MCF 10A (cell line): ENCODE results near the gene TDRD1. TPM values are rescaled to one million over a fixed set of nuclear protein-coding genes. Genes with fewer than 3 reads are reported as not detected.

Experiments
- BruUV-seq: library from RNA; stranded (reverse); fragments of 400-500 nt; replicated peaks from 2 replicates; lab custom pipeline; 2021; lab: Mats Ljungman, UMichigan
- CTCF ChIA-PET: fragments of 300-600 bp; sonication (Branson Sonifier 250); formaldehyde crosslinking; extraction: SDS; loops from one replicate; lab custom pipeline; 2021; ENCODE audit warnings: antibody characterized with exemption, inconsistent platforms; lab: Yijun Ruan, JAX
- POLR2A ChIA-PET: fragments of 300-600, 350-650 bp; sonication (Branson Sonifier 250); formaldehyde crosslinking; extraction: SDS; loops from one replicate; lab custom pipeline; 2020; ENCODE audit warnings: antibody characterized with exemption, inconsistent platforms; lab: Yijun Ruan, JAX
- DNase-seq: peaks from one replicate; pipeline ENCODE4 v3.0.0-alpha.2; 2018; ENCODE audit not compliant: unreplicated experiment
- H3K27ac Mint-ChIP-seq: one replicate; pipeline ENCODE4 v1.8.0; 2022; ENCODE audit warnings: mild to moderate bottlenecking, low read depth, mixed read lengths; ENCODE audit not compliant: unreplicated experiment
- H3K27me3 Mint-ChIP-seq: one replicate; pipeline ENCODE4 v1.8.0; 2022; ENCODE audit warnings: mixed read lengths; ENCODE audit not compliant: insufficient read depth, unreplicated experiment
- H3K36me3 Mint-ChIP-seq: one replicate; pipeline ENCODE4 v1.8.0; 2022; ENCODE audit warnings: mild to moderate bottlenecking, moderate library complexity, mixed read lengths; ENCODE audit not compliant: insufficient read depth, unreplicated experiment
- H3K4me1 Mint-ChIP-seq: one replicate; pipeline ENCODE4 v1.8.0; 2022; ENCODE audit warnings: mixed read lengths; ENCODE audit not compliant: insufficient read depth, unreplicated experiment
- H3K4me3 Mint-ChIP-seq: one replicate; pipeline ENCODE4 v1.8.0; 2022; ENCODE audit warnings: mild to moderate bottlenecking, moderate library complexity, mixed read lengths; ENCODE audit not compliant: unreplicated experiment
- H3K9me3 Mint-ChIP-seq: one replicate; pipeline ENCODE4 v1.8.0; 2022; ENCODE audit warnings: mixed read lengths; ENCODE audit not compliant: unreplicated experiment
- intact Hi-C: fragments of 100-400 bp; cut with micrococcal nuclease; formaldehyde crosslinking; loops from 2 replicates; pipeline ENCODE4 v1.14.1; 2022
- total RNA-seq: library from RNA; stranded (reverse); gene quantifications from 2 replicates; pipeline ENCODE4 v1.2.3, GENCODE V29; 2022
- TF ChIP-seq, protein P1 (sequence below): fragments of 200-600 bp; IDR thresholded peaks from one replicate; pipeline ENCODE4 v1.8.0; 2022; ENCODE audit warnings: antibody characterized with exemption, mild to moderate bottlenecking; ENCODE audit not compliant: unreplicated experiment

Gene TDRD1
- total RNA-seq, 1 experiment from 2014 or later = not detected

DNA sequence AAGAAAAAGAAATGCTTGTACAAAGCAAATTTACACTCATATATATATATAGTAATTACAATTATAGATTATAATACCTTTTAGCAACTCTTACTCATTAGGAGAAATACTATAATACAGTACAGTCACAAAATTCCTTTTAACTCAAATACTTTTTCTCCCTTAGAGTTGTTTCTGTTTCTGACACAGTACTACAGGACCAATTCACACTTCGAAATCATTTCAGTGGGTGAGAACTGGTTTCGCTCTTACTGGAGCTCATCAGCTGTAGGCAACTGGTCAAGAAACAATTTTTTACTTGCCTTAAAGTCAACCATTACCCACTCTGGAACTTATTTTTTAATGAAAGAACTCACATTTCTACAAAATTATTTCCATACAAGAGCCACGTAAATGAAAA lies 11.2 kb upstream of the TDRD1 start:
- peaks cover 14% of the 10 kb centered on the region for H3K36me3 Mint-ChIP-seq
- BruUV-seq = no TSS peak
- intact Hi-C loops = no loop called here
- peaks cover 15% of the 10 kb centered on the region for H3K4me1 Mint-ChIP-seq
- DNase-seq = no peak
- peaks cover 5% of the 10 kb centered on the region for H3K9me3 Mint-ChIP-seq
- POLR2A ChIA-PET = no interaction called here
- no peak overlapping the region for H3K27ac Mint-ChIP-seq
- TF ChIP-seq, protein P1, sequence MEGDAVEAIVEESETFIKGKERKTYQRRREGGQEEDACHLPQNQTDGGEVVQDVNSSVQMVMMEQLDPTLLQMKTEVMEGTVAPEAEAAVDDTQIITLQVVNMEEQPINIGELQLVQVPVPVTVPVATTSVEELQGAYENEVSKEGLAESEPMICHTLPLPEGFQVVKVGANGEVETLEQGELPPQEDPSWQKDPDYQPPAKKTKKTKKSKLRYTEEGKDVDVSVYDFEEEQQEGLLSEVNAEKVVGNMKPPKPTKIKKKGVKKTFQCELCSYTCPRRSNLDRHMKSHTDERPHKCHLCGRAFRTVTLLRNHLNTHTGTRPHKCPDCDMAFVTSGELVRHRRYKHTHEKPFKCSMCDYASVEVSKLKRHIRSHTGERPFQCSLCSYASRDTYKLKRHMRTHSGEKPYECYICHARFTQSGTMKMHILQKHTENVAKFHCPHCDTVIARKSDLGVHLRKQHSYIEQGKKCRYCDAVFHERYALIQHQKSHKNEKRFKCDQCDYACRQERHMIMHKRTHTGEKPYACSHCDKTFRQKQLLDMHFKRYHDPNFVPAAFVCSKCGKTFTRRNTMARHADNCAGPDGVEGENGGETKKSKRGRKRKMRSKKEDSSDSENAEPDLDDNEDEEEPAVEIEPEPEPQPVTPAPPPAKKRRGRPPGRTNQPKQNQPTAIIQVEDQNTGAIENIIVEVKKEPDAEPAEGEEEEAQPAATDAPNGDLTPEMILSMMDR = no peak
- CTCF ChIA-PET = no interaction called here
- H3K27me3 Mint-ChIP-seq = no peaks in the 10 kb centered on the region
- H3K4me3 Mint-ChIP-seq = no peak overlapping the region

DNA sequence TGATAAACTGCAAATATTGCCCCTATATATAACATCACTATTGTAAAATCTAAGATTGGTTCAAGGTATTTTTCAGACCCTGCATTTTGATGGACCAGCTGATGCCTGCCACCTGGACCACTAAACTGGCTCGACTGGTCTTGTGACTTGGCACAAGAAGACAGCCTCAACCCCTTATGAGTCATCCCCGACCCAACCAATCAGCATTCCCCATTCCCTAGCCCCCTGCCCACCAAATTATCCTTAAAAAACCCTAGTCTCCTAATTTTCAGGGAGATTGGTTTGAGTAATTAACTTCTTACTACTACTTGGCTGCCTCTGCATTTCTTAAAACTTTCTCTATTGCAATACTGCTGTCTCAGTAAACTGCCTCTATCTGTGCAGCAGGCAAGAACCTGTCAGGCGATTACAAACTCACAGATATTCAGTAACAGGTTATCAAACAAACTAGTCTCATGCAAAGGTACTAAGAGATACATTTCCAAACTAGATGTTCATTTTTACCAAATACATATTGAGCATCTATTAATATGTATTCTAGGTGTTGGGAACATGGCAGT lies 10.6 kb upstream of the TDRD1 start:
- no peak overlapping the region for H3K4me3 Mint-ChIP-seq
- no TSS peak for BruUV-seq
- H3K36me3 Mint-ChIP-seq = peaks cover 9% of the 10 kb centered on the region
- TF ChIP-seq, protein P1 = no peak
- peaks cover 5% of the 10 kb centered on the region for H3K9me3 Mint-ChIP-seq
- intact Hi-C loops = no loop called here
- no peak for DNase-seq
- peaks cover 10% of the 10 kb centered on the region for H3K4me1 Mint-ChIP-seq
- H3K27me3 Mint-ChIP-seq = no peaks in the 10 kb centered on the region
- POLR2A ChIA-PET = no interaction called here
- no peak overlapping the region for H3K27ac Mint-ChIP-seq
- CTCF ChIA-PET = interaction anchor here (0.6 to 2.7 kb wide), 5 partner anchors 8 to 687 kb away, joined by 3 to 10 read pairs (median 3); no protein-coding TSS in a partner anchor

DNA sequence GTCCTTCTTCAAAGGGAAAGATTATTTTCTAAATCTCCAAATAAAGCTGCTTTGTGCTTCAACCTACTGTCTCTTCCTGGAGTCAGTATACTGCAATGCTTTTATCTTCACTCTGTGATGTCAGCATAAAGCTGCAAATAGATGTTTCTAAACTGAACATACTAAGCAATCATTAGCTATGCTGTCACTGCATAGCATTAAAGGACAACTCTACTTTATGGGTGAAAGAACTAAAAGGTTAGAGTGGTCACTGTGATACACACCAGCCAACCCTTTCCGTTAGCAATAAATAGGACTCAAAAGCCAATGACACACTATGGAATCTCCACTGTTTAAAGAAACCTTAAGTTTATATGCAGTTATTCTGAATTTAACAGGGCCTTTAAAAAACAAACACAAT lies 6.9 kb upstream of the TDRD1 start:
- Mint-ChIP-seq H3K4me3 (peak overlapping the region; percentile 97), H3K9me3 (peaks cover 5% of the 10 kb centered on the region), H3K36me3 (no peaks in the 10 kb centered on the region), H3K27ac (peak overlapping the region; percentile 99), H3K27me3 (no peaks in the 10 kb centered on the region), H3K4me1 (peaks cover 6% of the 10 kb centered on the region)
- DNase-seq = no peak
- TF ChIP-seq, protein P1 = no peak
- no TSS peak for BruUV-seq
- CTCF ChIA-PET = interaction anchor here (0.8 kb wide), 1 partner anchor 128 kb away, joined by 3 read pairs; no protein-coding TSS in a partner anchor
- POLR2A ChIA-PET = interaction anchor here (0.5 to 6.4 kb wide), 15 partner anchors 9 to 1513 kb away, joined by 3 to 107 read pairs (median 4); no protein-coding TSS in a partner anchor
- intact Hi-C loops = no loop called here

DNA sequence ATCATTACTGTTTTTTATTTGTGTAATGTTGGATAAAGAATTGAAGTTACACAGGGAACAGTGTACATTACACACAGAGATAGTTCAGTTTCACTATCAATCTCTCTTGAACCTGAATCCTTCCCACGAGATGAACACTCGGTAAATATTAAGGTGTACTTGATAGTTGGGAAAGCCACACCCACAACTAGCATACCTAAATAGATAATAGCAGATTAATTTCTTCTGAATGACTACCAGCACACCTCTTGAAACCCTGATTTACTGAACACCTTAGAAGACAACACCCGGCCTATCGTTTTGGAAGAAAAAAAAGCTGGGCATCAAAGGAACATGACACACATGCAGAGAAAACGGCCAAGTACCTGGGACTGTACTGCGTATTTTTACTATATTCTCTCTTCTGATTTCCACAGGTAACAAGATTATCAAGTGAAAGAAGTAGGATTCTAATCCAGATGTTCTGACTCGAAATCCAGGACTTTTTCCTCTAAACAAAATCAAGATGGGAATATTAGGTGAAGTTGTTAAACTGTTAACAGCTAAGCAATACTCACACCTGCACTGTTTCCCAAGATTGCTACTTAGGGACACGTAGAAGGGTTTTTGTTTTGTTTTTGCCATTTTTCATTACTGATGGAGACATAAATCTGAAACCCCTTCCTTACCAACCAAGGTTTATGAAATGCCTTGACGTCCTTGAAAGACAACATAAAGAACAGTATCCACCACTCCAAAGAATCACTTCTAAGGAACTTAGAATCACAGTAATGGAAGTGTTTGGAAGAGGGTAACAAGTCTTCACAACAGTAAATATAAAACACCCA lies 6.2 kb upstream of the TDRD1 start:
- intact Hi-C loops = loop anchor here (1.0 kb wide), 1 partner anchor 22 kb away; no protein-coding TSS in a partner anchor
- peak; percentile 22 for DNase-seq
- BruUV-seq = no TSS peak
- Mint-ChIP-seq H3K27ac (peak overlapping the region; percentile 99), H3K4me1 (peaks cover 6% of the 10 kb centered on the region), H3K36me3 (no peaks in the 10 kb centered on the region), H3K27me3 (no peaks in the 10 kb centered on the region), H3K9me3 (peaks cover 5% of the 10 kb centered on the region), H3K4me3 (peak overlapping the region; percentile 97)
- TF ChIP-seq, protein P1 = no peak
- POLR2A ChIA-PET = interaction anchor here (0.6 to 6.4 kb wide), 12 partner anchors 10 to 316 kb away, joined by 3 to 107 read pairs (median 7); partner anchors contain the start of gene VWA2
- CTCF ChIA-PET = interaction anchor here (0.6 to 1.1 kb wide), 4 partner anchors 17 to 232 kb away, joined by 3 to 4 read pairs (median 3); no protein-coding TSS in a partner anchor
